IMR-90 (cell line): Measurements from ENCODE around the gene SHISA6. TPM values are rescaled to one million over a fixed set of nuclear protein-coding genes. Genes with fewer than 3 reads are reported as not detected.

Experiments used
- ATAC-seq: fragments of 200-7000 bp; cut with Tn5 transposase; 2 replicates; pipeline ENCODE4 v1.9.1; 2020; ENCODE audit warnings: low read depth, mild to moderate bottlenecking, moderate library complexity
- BruUV-seq: library from RNA; stranded (reverse); fragments of 400-500 nt; replicated peaks from 2 replicates; lab custom pipeline; 2021; lab: Mats Ljungman, UMichigan
- CTCF ChIA-PET: fragments of 300-600 bp; formaldehyde crosslinking; extraction: SDS; loops from one replicate; lab custom pipeline; 2021; ENCODE audit warnings: antibody characterized with exemption; lab: Yijun Ruan, JAX
- POLR2A ChIA-PET: fragments of 300-600 bp; sonication (Branson Sonifier 250); formaldehyde crosslinking; loops from one replicate; lab custom pipeline; 2022; ENCODE audit warnings: antibody characterized with exemption; ENCODE audit not compliant: unreplicated experiment; lab: Charles Lee
- DNase-seq: peaks from one replicate; pipeline ENCODE4 v3.0.0; 2013
- H2AFZ ChIP-seq: replicated peaks from 2 replicates; pipeline ENCODE3; 2013; ENCODE audit warnings: low read length, mild to moderate bottlenecking; ENCODE audit not compliant: poor library complexity
- H2AK5ac ChIP-seq: 2 replicates; pipeline ENCODE4 v1.6.1; 2013; ENCODE audit warnings: low read depth, low read length, inconsistent platforms
- H2AK9ac ChIP-seq: replicated peaks from 2 replicates; pipeline ENCODE3; 2013; ENCODE audit warnings: mild to moderate bottlenecking, low read depth, low read length, moderate library complexity; ENCODE audit not compliant: poor library complexity
- H2BK120ac ChIP-seq: 2 replicates; pipeline ENCODE4 v1.6.1; 2013; ENCODE audit warnings: low read depth, low read length, inconsistent platforms
- H2BK15ac ChIP-seq: 3 replicates; pipeline ENCODE4 v1.6.1; 2013; ENCODE audit warnings: low read depth, low read length, inconsistent platforms
- H2BK20ac ChIP-seq: 2 replicates; pipeline ENCODE4 v1.6.1; 2013; ENCODE audit warnings: low read depth, mild to moderate bottlenecking, inconsistent platforms, low read length, moderate library complexity
- H2BK5ac ChIP-seq: 2 replicates; pipeline ENCODE4 v1.6.1; 2013; ENCODE audit warnings: mild to moderate bottlenecking, low read depth, low read length, inconsistent platforms; ENCODE audit not compliant: poor library complexity, severe bottlenecking
- H3K14ac ChIP-seq: replicated peaks from 2 replicates; pipeline ENCODE4 v1.6.1; 2013; ENCODE audit warnings: low read depth, low read length, inconsistent platforms
- H3K18ac ChIP-seq: 2 replicates; pipeline ENCODE4 v1.6.1; 2013; ENCODE audit warnings: low read depth, low read length, control low read depth
- H3K23ac ChIP-seq: 2 replicates; pipeline ENCODE4 v1.6.1; 2013; ENCODE audit warnings: low read depth, low read length, inconsistent platforms
- H3K27ac ChIP-seq: 2 replicates; pipeline ENCODE4 v1.5.1; 2013; ENCODE audit warnings: mild to moderate bottlenecking, control low read depth, low read length; ENCODE audit not compliant: insufficient read depth
- H3K27me3 ChIP-seq: 2 replicates; pipeline ENCODE4 v1.6.1; 2013; ENCODE audit warnings: low read length; ENCODE audit not compliant: control insufficient read depth, insufficient read depth
- H3K36me3 ChIP-seq: 2 replicates; pipeline ENCODE4 v1.6.1; 2013; ENCODE audit warnings: low read length, mixed read lengths; ENCODE audit not compliant: control insufficient read depth, insufficient read depth
- H3K4ac ChIP-seq: 2 replicates; pipeline ENCODE4 v1.6.1; 2013; ENCODE audit warnings: low read depth, low read length, inconsistent platforms
- H3K4me1 ChIP-seq: 2 replicates; pipeline ENCODE4 v1.6.1; 2013; ENCODE audit warnings: low read length, mixed read lengths; ENCODE audit not compliant: control insufficient read depth, insufficient read depth
- H3K4me2 ChIP-seq: 2 replicates; pipeline ENCODE4 v1.6.1; 2013; ENCODE audit warnings: low read depth, mild to moderate bottlenecking, control low read depth, low read length, moderate library complexity
- H3K4me3 ChIP-seq: 2 replicates; pipeline ENCODE4 v1.5.1; 2013; ENCODE audit warnings: low read depth, mild to moderate bottlenecking, control low read depth, low read length, moderate library complexity; ENCODE audit not compliant: insufficient read depth
- H3K56ac ChIP-seq: 2 replicates; pipeline ENCODE4 v1.6.1; 2013; ENCODE audit warnings: low read length, inconsistent platforms; ENCODE audit not compliant: insufficient read depth; ENCODE audit errors: extremely low read depth
- H3K79me1 ChIP-seq, 2 experiments: 2 replicates each; pipeline ENCODE4 v1.6.1; 2013; ENCODE audit warnings: low read length in 2 of 2, inconsistent platforms in 1 of 2, low read depth in 1 of 2
- H3K9ac ChIP-seq: 2 replicates; pipeline ENCODE4 v1.6.1; 2013; ENCODE audit warnings: low read depth, low read length, control low read depth
- H3K9me1 ChIP-seq: 2 replicates; pipeline ENCODE4 v1.6.1; 2013; ENCODE audit warnings: low read length, inconsistent platforms; ENCODE audit not compliant: insufficient read depth
- H3K9me3 ChIP-seq: 2 replicates; pipeline ENCODE4 v1.6.1; 2013; ENCODE audit warnings: low read length; ENCODE audit not compliant: control insufficient read depth, insufficient read depth
- H4K20me1 ChIP-seq: 2 replicates; pipeline ENCODE4 v1.6.1; 2013; ENCODE audit warnings: low read length, inconsistent platforms; ENCODE audit not compliant: insufficient read depth
- H4K5ac ChIP-seq: 2 replicates; pipeline ENCODE4 v1.6.1; 2013; ENCODE audit warnings: mild to moderate bottlenecking, low read depth, low read length, control low read depth
- H4K8ac ChIP-seq, 2 experiments: 2 replicates each; pipeline ENCODE4 v1.6.1; 2013; ENCODE audit warnings: low read depth in 2 of 2, low read length in 2 of 2, control low read depth in 1 of 2, inconsistent platforms in 1 of 2
- H4K91ac ChIP-seq: 2 replicates; pipeline ENCODE4 v1.6.1; 2013; ENCODE audit warnings: low read depth, low read length, inconsistent platforms; ENCODE audit not compliant: insufficient read depth
- BHLHE40 ChIP-seq: fragments of 150-350 bp; IDR thresholded peaks from 2 replicates; pipeline ENCODE4 v1.6.1; 2016; ENCODE audit warnings: mild to moderate bottlenecking, low read depth, low read length
- CEBPB ChIP-seq: IDR thresholded peaks from 2 replicates; pipeline ENCODE4 v1.6.1; 2012; ENCODE audit warnings: low read depth, low read length, improper control_type of control experiment
- CHD1 ChIP-seq: IDR thresholded peaks from 2 replicates; pipeline ENCODE4 v1.6.1; 2012; ENCODE audit warnings: low read depth, low read length, improper control_type of control experiment
- CTCF ChIP-seq: conservative IDR thresholded peaks from 2 replicates; pipeline ENCODE4 v1.5.1; 2012; ENCODE audit warnings: mild to moderate bottlenecking, low read depth, low read length, improper control_type of control experiment
- FOS ChIP-seq: fragments of 150-350 bp; IDR thresholded peaks from 2 replicates; pipeline ENCODE4 v1.6.1; 2016; ENCODE audit warnings: low read depth, low read length
- MAFK ChIP-seq: IDR thresholded peaks from 2 replicates; pipeline ENCODE4 v1.6.1; 2012; ENCODE audit warnings: low read depth, low read length, improper control_type of control experiment
- MAZ ChIP-seq: IDR thresholded peaks from 2 replicates; pipeline ENCODE4 v1.6.1; 2012; ENCODE audit warnings: low read depth, mild to moderate bottlenecking, low read length, improper control_type of control experiment, moderate library complexity, borderline replicate concordance
- MXI1 ChIP-seq: IDR thresholded peaks from 2 replicates; pipeline ENCODE4 v1.6.1; 2012; ENCODE audit warnings: low read depth, mild to moderate bottlenecking, low read length, moderate library complexity, borderline replicate concordance
- NFE2L2 ChIP-seq: fragments of 150-350 bp; IDR thresholded peaks from 2 replicates; pipeline ENCODE4 v1.6.1; 2016; ENCODE audit warnings: low read depth, mild to moderate bottlenecking, low read length
- POLR2A ChIP-seq: IDR thresholded peaks from 2 replicates; pipeline ENCODE4 v1.6.1; 2012; ENCODE audit warnings: mild to moderate bottlenecking, low read depth, low read length
- RAD21 ChIP-seq: IDR thresholded peaks from 2 replicates; pipeline ENCODE4 v1.6.1; 2012; ENCODE audit warnings: low read length, improper control_type of control experiment
- RCOR1 ChIP-seq: IDR thresholded peaks from 2 replicates; pipeline ENCODE4 v1.6.1; 2012; ENCODE audit warnings: mild to moderate bottlenecking, low read length, improper control_type of control experiment; ENCODE audit not compliant: insufficient replicate concordance
- RFX5 ChIP-seq: IDR thresholded peaks from 2 replicates; pipeline ENCODE4 v1.8.0; 2012; ENCODE audit warnings: low read depth, mild to moderate bottlenecking, low read length, moderate library complexity
- SMC3 ChIP-seq: fragments of 150-350 bp; IDR thresholded peaks from 2 replicates; pipeline ENCODE4 v1.6.1; 2016; ENCODE audit warnings: low read depth, mild to moderate bottlenecking, antibody characterized with exemption, low read length, moderate library complexity
- WGBS, 2 experiments: methylation state at CpG; one replicate each; pipeline versions ENCODE4 v1.1.5 to v1.1.7; 2013; ENCODE audit warnings: missing lambda C conversion rate in 2 of 2; ENCODE audit not compliant: insufficient read length in 1 of 2; ENCODE audit errors: extremely low coverage in 2 of 2; 5-methylcytosine and 5-hydroxymethylcytosine counted together
- dilution Hi-C: fragments of 300-500 bp; cut with HindIII; formaldehyde crosslinking; loops from one replicate; pipeline ENCODE4 v1.14.3; 2018; ENCODE audit warnings: low sequenced_read_pairs; ENCODE audit not compliant: unreplicated experiment
- in situ Hi-C: fragments of 300-500 bp; cut with MboI; formaldehyde crosslinking; loops from 3 replicates; pipeline ENCODE4 v1.14.3; 2019; ENCODE audit warnings: low sequenced_read_pairs, inconsistent platforms, mixed read lengths
- intact Hi-C: fragments of 100-400 bp; cut with micrococcal nuclease; formaldehyde crosslinking; loops from 2 replicates; pipeline ENCODE4 v1.10.0; 2022
- polyA plus RNA-seq, 3 experiments: library from polyadenylated mRNA; depleted of rRNA; stranded (reverse); fragments of >200 nt; gene quantifications; 2 replicates each; pipeline ENCODE4 v1.2.3, GENCODE V29; 2012; ENCODE audit warnings: low replicate concordance in 1 of 3
- total RNA-seq: library from RNA; depleted of rRNA; stranded (reverse); fragments of >200 nt; gene quantifications from 2 replicates; pipeline ENCODE4 v1.2.3, GENCODE V29; 2012
- TF ChIP-seq, protein P1 (sequence below): fragments of 150-350 bp; IDR thresholded peaks from 2 replicates; pipeline ENCODE4 v1.6.1; 2017; ENCODE audit warnings: mild to moderate bottlenecking, antibody characterized with exemption, low read length, low read depth
- TF ChIP-seq, protein P2 (sequence below): fragments of 150-350 bp; IDR thresholded peaks from 2 replicates; pipeline ENCODE4 v1.6.1; 2016; ENCODE audit warnings: low read depth, mild to moderate bottlenecking, low read length, moderate library complexity, borderline replicate concordance

Gene SHISA6
- total and polyA plus RNA-seq, 2 of the 4 experiments (the other 2 are of a cell fraction): not detected

DNA sequence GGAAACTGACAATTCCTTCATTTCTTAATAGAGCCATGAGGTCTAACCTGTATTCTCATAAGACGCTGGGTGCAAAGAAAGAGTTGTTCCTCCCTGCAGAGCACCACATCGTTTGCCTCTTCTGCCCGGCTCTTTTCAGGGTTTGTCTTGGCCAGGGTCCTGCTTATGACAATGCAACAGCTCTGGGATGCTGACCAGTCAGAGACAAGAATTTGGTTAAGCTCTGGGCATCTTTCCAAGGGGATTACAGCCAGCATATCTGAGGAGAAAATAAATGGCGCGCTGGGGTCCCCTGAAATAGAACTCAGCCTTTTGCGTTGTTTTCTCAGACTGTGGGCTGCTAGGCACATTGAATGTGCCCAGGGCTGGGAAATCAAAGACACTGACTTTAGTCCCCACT, 128.6 kb downstream of the SHISA6 start:
- Histone ChIP-seq H4K8ac (no peak overlapping the region), H3K27ac (no peak overlapping the region), H3K9me3 (peaks cover 32% of the 10 kb centered on the region), H3K36me3 (no peaks in the 10 kb centered on the region), H3K56ac (no peak overlapping the region), H3K9me1 (no peaks in the 10 kb centered on the region), H2AK5ac (no peak overlapping the region), H3K79me1 (no peaks in the 10 kb centered on the region), H4K91ac (no peak overlapping the region), H4K5ac (no peak overlapping the region), H3K4me3 (no peak overlapping the region), H4K20me1 (no peaks in the 10 kb centered on the region), H3K4me1 (no peaks in the 10 kb centered on the region), H2AK9ac (no peak overlapping the region), H3K14ac (no peak overlapping the region), H3K4me2 (no peak overlapping the region), H3K18ac (no peak overlapping the region), H3K9ac (no peak overlapping the region), H3K4ac (no peak overlapping the region), H2BK20ac (no peak overlapping the region), H3K27me3 (no peaks in the 10 kb centered on the region), H2BK15ac (no peak overlapping the region), H3K23ac (no peak overlapping the region), H2BK5ac (no peak overlapping the region), H2AFZ (no peak overlapping the region), H2BK120ac (no peak overlapping the region)
- WGBS, 2 experiments: 20% methylated on average over 1 of the region's 6 CpGs; no CpG with 5 or more reads in 1 of the 2 experiments
- ATAC-seq: no peak
- ChIA-PET CTCF (no interaction called here), POLR2A (no interaction called here)
- intact Hi-C loops (no loop called here), dilution Hi-C loops (no loop called here), in situ Hi-C loops (no loop called here)
- no TSS peak for BruUV-seq
- DNase-seq: no peak
- TF ChIP-seq RFX5 (no peak), NFE2L2 (no peak), CTCF (no peak), MAFK (no peak), SMC3 (no peak), FOS (no peak), RCOR1 (no peak), POLR2A (no peak), MAZ (no peak), BHLHE40 (no peak), CHD1 (no peak), RAD21 (no peak), CEBPB (no peak), MXI1 (no peak)
- TF ChIP-seq, protein P1, sequence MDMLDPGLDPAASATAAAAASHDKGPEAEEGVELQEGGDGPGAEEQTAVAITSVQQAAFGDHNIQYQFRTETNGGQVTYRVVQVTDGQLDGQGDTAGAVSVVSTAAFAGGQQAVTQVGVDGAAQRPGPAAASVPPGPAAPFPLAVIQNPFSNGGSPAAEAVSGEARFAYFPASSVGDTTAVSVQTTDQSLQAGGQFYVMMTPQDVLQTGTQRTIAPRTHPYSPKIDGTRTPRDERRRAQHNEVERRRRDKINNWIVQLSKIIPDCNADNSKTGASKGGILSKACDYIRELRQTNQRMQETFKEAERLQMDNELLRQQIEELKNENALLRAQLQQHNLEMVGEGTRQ: no peak
- TF ChIP-seq, protein P2, sequence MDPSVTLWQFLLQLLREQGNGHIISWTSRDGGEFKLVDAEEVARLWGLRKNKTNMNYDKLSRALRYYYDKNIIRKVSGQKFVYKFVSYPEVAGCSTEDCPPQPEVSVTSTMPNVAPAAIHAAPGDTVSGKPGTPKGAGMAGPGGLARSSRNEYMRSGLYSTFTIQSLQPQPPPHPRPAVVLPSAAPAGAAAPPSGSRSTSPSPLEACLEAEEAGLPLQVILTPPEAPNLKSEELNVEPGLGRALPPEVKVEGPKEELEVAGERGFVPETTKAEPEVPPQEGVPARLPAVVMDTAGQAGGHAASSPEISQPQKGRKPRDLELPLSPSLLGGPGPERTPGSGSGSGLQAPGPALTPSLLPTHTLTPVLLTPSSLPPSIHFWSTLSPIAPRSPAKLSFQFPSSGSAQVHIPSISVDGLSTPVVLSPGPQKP: no peak
